DMS 273 (cell line): ENCODE results near the gene GYPC.

ENCODE experiments used
- DNase-seq: peaks from one replicate; lab custom pipeline; 2025; ENCODE audit not compliant: unreplicated experiment; lab: John Stamatoyannopoulos, UW

GYPC gene

DNA sequence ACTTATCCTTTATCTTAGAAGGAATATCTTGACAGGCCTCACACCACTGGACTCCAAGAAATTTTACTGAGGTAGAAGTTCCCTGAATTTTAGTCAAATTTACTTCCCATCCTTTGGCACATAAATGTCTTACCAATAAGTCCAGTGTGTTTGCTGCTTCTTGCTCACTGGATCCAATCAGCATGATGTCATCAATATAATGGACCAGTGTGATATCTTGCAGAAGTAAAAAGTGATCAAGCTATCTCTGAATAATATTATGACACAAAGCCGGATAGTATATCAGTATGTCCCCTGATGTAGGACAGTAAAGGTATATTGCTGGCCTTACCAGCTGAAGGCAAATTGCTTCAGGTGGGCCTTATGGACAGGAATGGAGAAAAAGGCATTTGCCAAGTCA, 6.9 kb upstream of the GYPC start:
- DNase-seq = no peak

DNA sequence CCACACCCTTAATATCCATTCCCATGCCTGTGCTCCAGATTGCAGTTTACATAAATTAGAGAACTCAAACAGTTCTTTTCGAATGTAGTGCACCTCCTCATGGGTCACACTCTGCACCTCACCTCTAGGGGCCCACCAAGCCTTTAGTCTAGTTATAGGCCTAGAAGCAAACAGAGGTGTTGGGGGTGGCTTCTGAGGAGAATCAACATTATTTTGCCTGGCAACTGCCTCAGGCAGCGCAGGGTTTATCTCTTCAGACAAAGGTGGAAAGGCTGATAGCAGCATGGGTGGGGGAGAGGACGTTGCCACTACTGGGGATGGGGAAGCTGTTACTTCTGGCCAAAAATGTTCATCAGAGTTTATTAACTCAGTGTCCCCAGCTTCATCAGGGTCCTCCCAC, 5.0 kb upstream of the GYPC start:
- DNase-seq = no peak

DNA sequence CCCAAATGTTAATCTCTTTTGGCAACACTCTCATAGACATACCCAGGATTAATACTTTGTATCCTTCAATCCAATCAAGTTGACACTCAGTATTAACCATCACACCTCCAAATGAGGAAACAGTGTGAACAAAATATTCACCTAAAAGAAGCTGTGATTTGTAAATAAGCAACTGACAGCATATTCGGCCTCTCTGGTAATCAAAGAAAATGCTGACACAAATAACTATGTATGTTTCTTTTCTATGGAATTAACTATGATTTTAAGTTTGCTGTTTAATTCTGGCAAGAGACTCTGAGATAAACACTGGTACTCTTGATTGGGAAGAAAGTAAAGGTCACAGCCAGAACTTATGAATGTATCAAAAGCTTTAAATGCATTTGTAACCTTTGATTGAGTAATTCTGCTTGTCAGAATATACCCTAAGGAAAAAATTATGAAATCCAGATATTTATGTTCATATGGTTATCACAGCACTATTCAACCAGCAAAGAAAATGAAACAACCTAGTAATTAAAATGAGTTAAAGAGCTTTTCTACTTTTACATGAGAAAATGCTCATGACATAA, 3.6 kb upstream of the GYPC start:
- DNase-seq = no peak

DNA sequence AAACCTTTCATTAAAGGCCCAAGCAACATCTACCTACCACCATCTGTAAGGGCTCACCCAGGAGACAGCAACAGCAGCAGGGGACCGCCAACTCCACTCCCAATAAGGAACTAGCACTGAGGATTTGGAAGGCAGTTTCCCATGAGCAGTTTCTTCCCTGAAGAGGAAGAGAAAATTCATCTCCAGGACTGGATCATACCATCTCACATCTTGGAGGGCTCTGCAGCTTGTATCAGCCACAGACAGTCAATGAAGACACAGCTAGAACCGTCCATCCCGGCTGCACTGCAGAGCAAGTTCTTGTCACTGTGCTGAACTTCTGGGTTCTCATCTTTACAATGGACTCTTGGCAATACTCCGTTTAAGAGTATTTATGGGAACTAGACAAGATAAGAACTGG, 2.8 kb upstream of the GYPC start:
- no peak for DNase-seq

DNA sequence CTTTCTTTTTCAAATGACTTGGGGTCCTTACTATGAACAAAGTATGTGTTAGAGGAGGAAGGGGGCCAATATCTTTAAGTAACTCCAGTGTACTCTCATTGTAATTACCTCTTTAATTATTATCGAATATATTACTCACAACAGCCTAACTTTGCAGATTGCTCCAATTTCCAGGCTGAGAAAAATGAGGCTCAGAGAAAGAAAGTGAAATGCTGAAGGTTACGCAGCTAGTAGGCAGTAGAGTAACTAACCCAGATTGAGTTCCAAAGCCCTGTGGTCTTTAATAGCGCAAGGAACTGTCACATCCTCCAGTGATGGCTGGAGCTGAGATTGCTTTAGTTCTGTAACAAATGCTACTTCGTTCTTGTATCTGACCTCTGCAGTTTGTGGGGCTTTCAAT, 2.2 kb upstream of the GYPC start:
- DNase-seq = no peak

DNA sequence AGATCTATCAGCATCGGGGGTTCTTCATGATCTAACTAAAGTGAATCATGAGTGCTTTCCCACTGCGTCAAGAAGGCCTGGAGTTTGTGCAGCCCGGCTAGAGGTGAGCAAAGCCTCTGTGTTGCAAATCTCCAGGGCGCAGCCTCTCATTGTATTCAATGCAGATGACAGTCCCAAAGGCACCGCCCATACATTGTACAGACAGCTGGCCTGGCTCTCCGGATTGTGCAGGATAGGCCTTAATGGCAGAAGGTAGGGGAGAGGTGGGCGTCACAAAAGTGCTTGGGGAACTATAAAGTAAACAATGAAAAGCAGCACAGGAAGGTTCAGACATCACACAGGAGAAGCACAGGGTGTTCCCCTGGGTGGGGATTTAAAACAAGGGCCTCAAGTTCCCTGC, 907 bp upstream of the GYPC start:
- DNase-seq = no peak

DNA sequence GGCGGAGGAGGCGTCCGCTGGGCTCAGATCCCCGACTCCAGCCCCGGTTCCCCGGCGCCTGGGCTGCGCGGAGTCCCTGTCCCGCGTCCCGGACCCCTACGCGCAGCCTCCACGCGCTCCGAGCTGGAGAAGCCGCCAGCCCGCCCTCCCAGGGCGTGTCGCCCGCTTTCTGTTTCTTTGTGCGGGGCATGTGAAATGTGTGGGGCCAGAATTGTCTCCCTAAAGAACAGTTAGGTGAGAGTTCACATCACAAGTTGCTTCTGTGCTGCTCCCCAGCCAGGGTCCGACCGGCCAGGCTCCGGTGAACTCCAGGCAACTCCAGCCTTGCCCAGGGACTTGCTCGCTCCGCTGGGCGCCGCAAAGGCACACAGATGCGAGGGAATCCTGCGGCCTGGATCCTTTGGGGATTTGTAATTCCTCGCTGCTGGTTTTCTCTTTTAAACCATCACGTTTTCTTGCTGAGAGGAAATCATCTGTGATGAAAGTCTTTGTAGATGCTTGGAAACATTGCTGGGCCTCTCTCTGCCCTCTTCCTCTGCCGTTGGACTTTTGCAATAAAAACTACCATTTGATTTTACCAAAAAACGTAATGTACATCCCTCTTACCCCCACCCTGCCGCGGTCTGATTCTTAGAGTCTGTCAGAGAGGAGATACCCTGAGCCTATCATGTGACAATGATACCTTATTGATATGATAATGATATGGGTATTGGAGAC, 631 bp downstream of the GYPC start:
- peak; percentile 64 for DNase-seq

DNA sequence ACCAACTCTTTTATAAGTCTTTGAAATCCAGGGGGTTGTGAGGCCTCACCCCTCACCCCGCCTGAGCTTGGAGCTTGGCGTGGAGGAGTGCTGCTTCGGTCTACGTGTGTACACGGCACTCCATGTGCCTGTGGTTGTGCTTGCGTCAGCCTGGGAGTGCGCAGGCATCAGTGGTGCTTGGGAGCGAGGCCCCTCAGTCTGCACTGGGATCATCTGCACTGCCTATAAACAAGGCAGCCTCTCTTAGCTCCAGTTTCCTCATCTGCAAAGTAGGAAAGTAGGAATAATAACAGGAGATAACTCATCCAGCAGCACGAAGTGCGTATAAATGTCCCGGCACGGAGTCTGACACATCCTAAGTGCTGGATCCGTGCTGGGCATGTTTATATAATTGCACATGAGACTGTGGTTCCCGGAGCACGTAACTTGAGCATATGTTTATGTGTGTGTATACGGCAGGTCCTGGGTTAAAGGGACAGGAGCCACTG, 1.2 kb downstream of the GYPC start:
- DNase-seq = peak; percentile 65

DNA sequence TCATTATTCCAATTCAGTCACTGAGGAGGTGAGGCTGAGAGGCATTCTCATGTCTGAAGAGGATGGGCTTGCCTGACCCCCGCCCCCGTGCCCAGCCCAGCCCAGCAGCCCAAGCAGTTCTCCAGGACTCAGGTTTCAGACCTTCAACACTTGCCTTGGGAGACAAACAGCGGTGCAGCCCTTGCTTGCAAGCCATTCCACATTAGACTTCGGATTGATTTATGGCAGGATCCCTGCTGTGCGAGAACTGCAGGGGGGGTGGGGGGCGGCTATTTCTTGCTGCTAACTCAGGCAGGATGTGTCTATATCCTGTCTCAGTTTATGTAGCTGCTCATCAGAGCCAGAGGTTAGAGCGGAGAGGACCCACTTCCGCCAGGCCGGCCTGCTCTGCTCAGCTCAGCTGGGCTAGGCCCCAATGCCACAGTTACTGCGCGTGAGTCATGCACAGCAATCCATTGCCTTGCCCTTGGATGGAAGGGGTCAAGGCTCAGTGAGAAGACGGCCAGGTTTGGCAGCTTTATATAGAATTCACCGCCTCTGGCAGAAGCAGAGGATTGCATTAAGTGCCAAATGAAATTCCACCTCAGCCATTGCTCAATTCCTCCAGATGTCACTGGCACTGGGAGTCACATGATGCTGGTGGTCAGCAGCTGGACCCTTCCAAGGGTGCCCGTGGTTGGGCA, 1.8 kb downstream of the GYPC start:
- DNase-seq = peak; percentile 65

DNA sequence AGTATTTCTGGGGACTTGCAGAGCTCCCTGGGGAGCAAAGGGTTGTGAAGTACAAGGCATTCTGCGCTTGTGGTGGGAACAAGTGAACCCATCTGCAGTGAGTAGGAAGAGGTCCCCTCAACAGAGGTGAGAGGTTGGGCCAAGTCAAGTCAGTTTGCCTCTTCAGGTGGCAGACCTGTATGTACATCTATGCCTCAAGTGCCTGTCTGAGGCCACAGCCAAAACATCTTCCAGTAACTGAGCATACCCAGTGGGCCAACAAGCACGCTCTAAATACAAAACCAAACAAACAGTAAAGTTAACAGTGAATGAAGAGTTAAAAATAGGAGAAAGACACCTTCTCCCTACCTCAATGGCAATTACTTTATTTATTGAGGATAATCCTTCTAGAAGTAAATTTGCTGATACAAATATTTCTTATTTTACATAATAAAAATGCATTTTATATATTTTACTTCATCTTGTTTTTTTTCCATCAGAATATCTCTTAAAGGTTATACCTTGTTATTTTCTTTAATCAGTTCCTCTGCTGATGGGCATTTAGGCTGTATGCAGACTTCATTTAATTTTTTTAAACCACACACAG, 2.5 kb downstream of the GYPC start:
- DNase-seq = no peak

DNA sequence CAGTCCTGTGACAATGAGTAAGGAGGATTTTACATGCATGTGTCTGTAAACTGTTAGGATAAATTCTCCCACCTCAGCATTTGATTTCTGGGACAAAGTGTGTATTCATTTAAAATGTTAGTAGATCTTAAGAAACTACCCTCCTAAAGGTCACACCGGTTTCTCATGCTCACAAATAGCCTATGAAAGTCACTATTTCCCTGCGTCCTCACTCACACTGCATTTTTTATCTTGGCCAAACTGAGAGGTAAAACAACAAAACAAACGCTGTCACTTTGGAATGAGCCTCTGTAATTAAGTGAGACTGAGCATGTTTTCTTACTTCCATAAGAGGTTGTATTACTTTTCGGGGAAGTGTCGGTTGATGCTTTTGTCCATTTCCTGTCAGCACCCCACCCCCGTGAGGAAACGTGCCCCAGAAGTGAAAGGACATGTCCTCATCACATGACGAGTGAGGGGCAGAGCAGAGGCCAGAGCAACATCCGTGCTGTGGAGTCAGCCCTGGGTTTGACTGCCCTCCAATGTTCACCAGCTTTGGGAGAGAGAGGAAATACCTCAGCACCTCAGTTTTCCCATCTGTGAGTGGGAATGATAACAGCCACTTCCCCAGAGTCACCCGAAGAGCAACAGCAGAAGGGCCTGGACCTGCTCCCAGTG, 3.1 kb downstream of the GYPC start:
- DNase-seq = no peak

DNA sequence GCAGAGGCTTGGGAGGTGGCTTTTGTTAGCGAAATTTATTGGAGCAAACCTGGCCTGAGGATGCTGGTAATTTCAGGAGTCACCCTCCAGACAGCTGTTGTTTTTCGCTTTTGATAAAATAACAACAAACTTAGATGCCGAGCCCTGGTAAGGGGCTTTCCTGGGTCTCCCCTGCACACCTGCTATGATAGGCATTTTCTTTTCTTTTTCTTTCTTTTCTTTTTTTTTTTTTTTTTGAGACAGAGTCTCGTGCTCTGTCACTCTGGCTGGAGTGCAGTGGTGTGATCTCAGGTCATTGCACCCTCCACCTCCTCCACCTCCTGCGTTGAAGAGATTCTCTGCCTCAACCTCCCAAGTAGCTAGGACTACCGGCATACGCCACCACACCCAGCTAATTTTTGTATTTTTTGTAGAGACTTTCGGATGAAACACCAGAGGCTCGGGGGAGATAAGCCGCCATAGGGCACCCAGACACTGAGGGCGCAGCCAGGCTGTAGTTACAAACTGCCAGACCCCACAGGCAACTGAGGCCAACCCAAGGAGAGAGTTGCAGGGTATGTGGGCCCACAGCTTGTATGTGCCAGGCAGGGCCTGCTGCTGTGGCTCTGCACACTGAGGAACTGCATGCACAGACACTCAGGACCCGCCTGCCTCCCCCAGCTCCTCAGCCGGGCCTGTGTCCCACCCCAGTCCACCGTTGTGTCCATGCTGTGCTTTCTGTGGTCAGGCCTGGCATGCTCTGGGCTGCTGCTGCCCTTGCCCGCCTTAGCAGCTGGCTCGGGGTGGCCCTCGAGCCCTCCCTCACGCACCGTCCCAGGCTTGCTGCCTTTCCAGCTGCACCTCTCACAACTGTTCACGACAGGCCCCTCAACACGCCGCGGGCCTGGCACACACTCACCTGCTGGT, 3.9 kb downstream of the GYPC start:
- DNase-seq = no peak

DNA sequence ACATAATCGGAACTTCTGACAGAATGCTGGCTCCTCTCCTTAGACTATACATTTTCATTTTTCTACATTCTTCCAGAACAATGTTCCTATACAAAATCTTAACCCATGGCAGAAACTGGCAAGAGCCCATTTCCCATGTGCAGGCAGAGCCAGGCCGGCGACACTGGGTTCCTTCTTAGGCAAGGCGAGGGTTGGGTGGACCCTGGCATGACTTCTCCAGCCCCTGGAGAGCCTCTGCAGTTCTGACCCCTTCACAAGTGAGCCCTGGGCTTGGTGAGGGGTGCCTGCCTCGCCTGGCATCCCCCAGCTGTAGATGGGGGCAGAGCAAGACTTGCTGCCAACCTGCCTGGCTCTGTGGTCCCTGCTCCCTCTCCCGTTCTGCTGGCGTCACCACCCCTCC, 5.0 kb downstream of the GYPC start:
- DNase-seq = no peak

DNA sequence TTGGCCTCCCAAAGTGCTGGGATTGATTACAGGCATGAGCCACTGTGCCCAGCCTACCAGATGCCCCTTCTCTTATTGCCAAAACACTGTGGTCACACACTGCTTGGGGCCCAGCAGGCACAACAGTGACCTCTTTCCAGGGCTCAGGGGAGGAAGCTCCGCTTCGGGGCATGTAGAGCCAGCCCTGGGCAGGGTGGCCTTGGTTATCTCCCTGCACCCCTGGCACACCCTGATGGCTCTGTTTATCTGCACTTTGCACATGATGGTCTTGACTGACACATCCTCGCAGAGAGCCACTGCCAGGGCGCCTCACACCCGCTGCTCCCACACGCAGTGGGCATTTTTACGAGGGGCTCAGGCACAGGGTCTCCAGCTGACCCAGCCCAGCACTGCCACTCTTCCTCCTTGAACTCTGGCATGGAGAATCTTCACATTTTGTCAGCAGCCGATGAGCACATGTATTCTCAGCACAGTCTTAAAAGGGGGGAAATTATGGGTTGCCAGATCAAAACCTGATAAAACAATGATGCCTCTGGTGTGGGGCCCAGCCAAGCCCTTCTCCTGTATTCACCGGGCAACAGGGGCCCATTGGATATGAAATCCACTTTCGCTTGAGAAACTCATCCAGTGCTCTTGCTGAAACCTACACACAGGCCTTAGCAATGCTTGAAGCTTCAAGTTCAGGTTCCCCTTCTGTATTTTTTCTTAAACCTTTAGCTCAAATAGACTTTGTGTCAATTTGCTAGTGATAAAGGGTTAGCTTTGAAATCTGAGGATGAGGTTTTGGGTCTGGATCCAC, 5.9 kb downstream of the GYPC start:
- DNase-seq = no peak

DNA sequence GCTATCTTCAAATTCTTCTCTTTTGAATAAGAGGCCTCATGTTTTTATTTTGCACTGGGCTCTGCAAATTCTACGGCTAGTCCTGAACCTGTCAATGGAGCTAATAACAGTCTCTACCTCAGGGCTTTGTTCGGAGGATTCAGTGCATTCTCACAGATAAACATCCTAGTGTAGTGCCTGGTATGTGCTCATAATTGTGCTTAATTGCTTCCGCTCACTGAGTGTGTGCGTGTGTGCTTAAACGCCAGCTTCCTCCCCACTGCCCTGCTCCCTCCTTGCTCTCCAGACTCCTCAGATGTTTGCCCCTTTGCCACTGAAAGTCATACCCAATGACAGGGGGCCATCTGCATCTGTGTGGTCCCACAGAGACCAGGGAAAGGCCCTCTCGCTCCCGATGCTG, 6.7 kb downstream of the GYPC start:
- DNase-seq = no peak

DNA sequence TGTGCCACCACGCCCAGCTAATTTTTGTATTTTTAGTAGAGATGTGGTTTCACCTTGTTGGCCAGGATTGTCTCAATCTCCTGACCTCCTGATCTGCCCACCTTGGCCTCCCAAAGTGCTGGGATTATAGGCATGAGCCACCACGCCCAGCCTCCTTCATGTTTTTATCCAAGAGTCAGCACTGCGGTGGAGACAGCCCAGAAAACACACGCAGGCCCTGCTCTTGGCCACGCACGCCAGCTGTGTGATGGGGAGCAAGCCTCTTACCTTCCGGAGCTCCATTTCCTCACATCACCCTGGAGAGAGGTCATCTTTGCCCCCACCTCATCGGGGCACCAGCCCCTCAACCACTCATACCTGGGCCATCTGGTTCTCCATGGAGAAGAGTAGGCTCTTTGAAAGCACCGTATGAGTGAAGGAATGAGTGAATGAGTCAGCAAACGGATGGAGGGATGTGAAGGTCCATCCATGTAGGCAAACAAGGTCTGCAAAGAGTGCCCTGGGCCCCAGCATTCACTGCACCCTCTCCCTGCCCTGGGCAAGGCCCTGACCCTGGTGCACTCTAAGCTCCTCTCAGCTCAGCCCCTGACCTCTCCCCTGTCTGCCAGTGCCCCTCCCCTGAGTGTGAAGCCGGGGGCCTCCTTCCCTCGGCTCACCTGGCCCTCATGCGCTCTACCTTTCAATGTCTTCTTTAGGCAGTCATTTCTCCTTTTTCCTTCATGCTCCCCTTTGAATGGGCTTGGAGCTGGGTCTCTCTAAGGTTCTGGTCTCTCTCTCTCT, 7.4 kb downstream of the GYPC start:
- DNase-seq = no peak

DNA sequence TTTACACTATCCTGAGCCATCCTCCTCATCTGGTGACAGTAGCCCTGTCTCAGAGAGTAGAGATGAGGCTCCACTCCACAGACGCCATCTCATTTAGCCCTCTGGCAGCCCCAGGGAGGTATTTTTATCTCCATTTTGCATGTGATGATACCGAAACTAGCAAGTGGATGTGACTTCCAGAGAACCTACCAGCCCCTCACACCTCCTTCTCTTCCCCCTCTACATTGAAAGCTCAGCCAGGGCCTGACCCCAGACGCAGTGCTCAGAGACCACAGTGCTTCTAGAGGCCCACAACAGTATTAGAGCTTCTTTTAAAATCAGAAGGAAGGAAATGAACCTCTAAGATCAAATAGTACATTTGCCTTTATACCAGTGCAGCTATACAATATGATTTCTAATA, 8.3 kb downstream of the GYPC start:
- DNase-seq = no peak

DNA sequence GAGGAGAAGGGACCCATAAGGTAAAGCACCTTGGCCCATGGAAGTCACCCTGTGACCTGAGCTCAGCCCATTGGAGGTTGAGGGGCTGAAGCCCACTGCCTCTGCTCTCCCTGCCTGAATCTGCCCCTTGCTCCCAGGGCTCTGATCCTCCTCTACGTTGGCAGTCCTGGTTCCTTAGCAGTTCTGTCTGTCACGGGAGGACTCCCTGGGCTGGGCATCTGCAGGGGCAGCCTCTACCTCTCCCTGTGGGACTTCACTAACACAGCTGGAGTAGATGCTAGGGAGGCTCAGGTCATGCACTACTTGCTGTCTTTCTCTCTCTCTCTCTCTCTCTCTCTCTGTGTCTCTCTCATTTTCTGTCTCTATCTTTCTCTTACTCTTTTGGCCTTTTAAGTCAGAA, 8.7 kb downstream of the GYPC start:
- DNase-seq = no peak

DNA sequence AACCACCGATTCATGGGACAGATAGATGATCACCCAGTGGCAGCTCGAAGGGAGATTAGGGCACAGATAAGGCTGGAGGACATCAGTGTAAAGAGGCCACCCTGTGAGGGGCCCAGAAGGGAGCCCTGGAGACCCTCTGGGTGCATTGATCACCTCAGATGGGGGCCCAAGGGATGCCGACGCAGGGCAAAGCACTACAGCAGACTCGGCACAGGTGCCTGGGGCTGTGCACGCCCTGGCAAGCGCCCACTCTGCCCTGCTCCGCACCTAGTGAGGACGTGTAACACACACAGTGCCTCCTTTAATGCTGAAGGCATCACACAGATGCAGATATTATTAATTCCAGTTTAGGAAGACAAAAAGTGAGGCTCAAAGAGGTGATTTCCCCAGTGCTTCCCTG, 9.5 kb downstream of the GYPC start:
- no peak for DNase-seq
